HepG2 (cell line): ENCODE data around the gene CKS2. TPM values are rescaled to one million over a fixed set of nuclear protein-coding genes. Genes with fewer than 3 reads are reported as not detected.

Experiments used
- BRCA1 ChIP-seq: sonication (generic); formaldehyde crosslinking; IDR thresholded peaks from 2 replicates; pipeline ENCODE4 v1.4.0; 2020; ENCODE audit warnings: missing genetic modification reagents
- CHCHD3 ChIP-seq: sonication (generic); formaldehyde crosslinking; IDR thresholded peaks from 2 replicates; pipeline ENCODE4 v1.8.0; 2022; ENCODE audit warnings: mild to moderate bottlenecking, missing genetic modification reagents, moderate library complexity
- LCORL ChIP-seq, 2 experiments: fragments of 450-650 bp in 1 of 2; sonication (generic) in 1 of 2; formaldehyde crosslinking in 1 of 2; IDR thresholded peaks; 2 replicates each; pipeline versions ENCODE4 v1.5.0 to v1.6.1; 2017 to 2020; ENCODE audit warnings: antibody characterized with exemption in 1 of 2, missing genetic modification reagents in 1 of 2
- RBFOX2 ChIP-seq: fragments of 200-400 bp; formaldehyde crosslinking; IDR thresholded peaks from 2 replicates; pipeline ENCODE4 v1.6.1; 2017; ENCODE audit warnings: low read depth, mild to moderate bottlenecking, low read length
- REPIN1 ChIP-seq: sonication (generic); formaldehyde crosslinking; IDR thresholded peaks from 2 replicates; pipeline ENCODE4 v1.8.0; 2022; ENCODE audit warnings: missing genetic modification reagents, low read depth, mild to moderate bottlenecking, borderline replicate concordance
- SMARCC2 ChIP-seq: fragments of 450-650 bp; IDR thresholded peaks from 2 replicates; pipeline ENCODE4 v1.6.1; 2017; ENCODE audit warnings: antibody characterized with exemption, mild to moderate bottlenecking
- ZEB1 ChIP-seq: IDR thresholded peaks from 2 replicates; pipeline ENCODE4 v1.6.1; 2012; ENCODE audit warnings: mild to moderate bottlenecking, low read depth, inconsistent platforms; ENCODE audit not compliant: insufficient replicate concordance
- ZNF232 ChIP-seq: sonication (generic); formaldehyde crosslinking; IDR thresholded peaks from 2 replicates; pipeline ENCODE4 v1.4.0; 2020; ENCODE audit warnings: missing genetic modification reagents, borderline replicate concordance
- polyA plus RNA-seq, 8 experiments: library from polyadenylated mRNA; depleted of rRNA in 3 of 8; stranded (reverse) in 7 of 8; unstranded in 1 of 8; fragments of >200 nt; fragmentation: Illumina TruSeq in 4 of 8; extraction: Trizol in 4 of 8; gene quantifications; 2 replicates each; pipeline versions ENCODE4 v1.2.1 to v1.2.3, GENCODE V29; 2011 to 2016; ENCODE audit warnings: low read depth in 4 of 8, missing spikeins in 1 of 8, mixed read lengths in 1 of 8; ENCODE audit not compliant: insufficient read depth in 1 of 8
- total RNA-seq, 5 experiments: library from RNA; depleted of rRNA; stranded (reverse); fragments of >200 nt; fragmentation: Illumina TruSeq; extraction: Trizol; gene quantifications; 2 replicates each; pipeline ENCODE4 v1.2.3, GENCODE V29; 2016; ENCODE audit warnings: low read depth in 1 of 5
- TF ChIP-seq, protein P1 (sequence below): sonication (generic); formaldehyde crosslinking; IDR thresholded peaks from 2 replicates; pipeline ENCODE4 v1.4.0; 2020; ENCODE audit warnings: missing genetic modification reagents
- TF ChIP-seq, protein P2 (sequence below): sonication (generic); formaldehyde crosslinking; IDR thresholded peaks from 2 replicates; pipeline ENCODE4 v1.5.0; 2020; ENCODE audit warnings: missing genetic modification reagents, mild to moderate bottlenecking, borderline replicate concordance
- TF ChIP-seq, protein P3 (sequence below): sonication (generic); formaldehyde crosslinking; IDR thresholded peaks from 2 replicates; pipeline ENCODE4 v1.4.0; 2020; ENCODE audit warnings: missing genetic modification reagents
- TF ChIP-seq, protein P4 (sequence below): sonication (generic); formaldehyde crosslinking; IDR thresholded peaks from 2 replicates; pipeline ENCODE4 v1.4.0; 2020; ENCODE audit warnings: missing genetic modification reagents

The CKS2 gene
- total and polyA plus RNA-seq, 2 of the 13 experiments (the other 11 are each of a cell fraction or from before 2014, with no cell fraction given): 251 to 317 TPM

DNA sequence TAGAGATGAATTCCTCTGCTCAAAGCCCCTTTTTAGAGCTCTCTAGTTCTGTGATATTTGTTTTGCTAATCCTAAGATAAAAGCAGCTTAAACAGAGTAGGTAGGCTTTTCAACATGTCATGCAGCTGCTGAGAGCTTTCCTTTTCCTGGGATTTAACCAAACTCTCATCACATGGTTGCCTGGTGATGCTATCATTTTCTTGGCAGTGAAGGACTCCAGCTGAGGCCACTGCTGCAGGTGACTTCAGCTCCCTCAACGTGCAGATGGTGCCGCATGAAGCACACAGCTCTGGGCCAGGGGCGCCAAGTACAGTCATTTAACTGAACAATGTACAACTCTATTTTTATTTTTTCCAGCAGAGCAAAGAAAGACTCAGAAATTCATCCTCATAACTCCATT is 49.5 kb downstream of the CKS2 start (continued):
- TF ChIP-seq, protein P1, sequence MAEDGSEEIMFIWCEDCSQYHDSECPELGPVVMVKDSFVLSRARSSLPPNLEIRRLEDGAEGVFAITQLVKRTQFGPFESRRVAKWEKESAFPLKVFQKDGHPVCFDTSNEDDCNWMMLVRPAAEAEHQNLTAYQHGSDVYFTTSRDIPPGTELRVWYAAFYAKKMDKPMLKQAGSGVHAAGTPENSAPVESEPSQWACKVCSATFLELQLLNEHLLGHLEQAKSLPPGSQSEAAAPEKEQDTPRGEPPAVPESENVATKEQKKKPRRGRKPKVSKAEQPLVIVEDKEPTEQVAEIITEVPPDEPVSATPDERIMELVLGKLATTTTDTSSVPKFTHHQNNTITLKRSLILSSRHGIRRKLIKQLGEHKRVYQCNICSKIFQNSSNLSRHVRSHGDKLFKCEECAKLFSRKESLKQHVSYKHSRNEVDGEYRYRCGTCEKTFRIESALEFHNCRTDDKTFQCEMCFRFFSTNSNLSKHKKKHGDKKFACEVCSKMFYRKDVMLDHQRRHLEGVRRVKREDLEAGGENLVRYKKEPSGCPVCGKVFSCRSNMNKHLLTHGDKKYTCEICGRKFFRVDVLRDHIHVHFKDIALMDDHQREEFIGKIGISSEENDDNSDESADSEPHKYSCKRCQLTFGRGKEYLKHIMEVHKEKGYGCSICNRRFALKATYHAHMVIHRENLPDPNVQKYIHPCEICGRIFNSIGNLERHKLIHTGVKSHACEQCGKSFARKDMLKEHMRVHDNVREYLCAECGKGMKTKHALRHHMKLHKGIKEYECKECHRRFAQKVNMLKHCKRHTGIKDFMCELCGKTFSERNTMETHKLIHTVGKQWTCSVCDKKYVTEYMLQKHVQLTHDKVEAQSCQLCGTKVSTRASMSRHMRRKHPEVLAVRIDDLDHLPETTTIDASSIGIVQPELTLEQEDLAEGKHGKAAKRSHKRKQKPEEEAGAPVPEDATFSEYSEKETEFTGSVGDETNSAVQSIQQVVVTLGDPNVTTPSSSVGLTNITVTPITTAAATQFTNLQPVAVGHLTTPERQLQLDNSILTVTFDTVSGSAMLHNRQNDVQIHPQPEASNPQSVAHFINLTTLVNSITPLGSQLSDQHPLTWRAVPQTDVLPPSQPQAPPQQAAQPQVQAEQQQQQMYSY (CRISPR knock-in tag): no peak
- TF ChIP-seq LCORL (IDR thresholded peaks at IDR 0.05) (no peak), LCORL (CRISPR knock-in tag; IDR thresholded peaks at IDR 0.05) (no peak), ZNF232 (no peak), RBFOX2 (no peak), SMARCC2 (no peak), ZEB1 (no peak), CHCHD3 (no peak), REPIN1 (CRISPR knock-in tag) (no peak), BRCA1 (no peak)
- TF ChIP-seq, protein P2, sequence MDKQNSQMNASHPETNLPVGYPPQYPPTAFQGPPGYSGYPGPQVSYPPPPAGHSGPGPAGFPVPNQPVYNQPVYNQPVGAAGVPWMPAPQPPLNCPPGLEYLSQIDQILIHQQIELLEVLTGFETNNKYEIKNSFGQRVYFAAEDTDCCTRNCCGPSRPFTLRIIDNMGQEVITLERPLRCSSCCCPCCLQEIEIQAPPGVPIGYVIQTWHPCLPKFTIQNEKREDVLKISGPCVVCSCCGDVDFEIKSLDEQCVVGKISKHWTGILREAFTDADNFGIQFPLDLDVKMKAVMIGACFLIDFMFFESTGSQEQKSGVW (CRISPR knock-in tag): no peak
- TF ChIP-seq, protein P3, sequence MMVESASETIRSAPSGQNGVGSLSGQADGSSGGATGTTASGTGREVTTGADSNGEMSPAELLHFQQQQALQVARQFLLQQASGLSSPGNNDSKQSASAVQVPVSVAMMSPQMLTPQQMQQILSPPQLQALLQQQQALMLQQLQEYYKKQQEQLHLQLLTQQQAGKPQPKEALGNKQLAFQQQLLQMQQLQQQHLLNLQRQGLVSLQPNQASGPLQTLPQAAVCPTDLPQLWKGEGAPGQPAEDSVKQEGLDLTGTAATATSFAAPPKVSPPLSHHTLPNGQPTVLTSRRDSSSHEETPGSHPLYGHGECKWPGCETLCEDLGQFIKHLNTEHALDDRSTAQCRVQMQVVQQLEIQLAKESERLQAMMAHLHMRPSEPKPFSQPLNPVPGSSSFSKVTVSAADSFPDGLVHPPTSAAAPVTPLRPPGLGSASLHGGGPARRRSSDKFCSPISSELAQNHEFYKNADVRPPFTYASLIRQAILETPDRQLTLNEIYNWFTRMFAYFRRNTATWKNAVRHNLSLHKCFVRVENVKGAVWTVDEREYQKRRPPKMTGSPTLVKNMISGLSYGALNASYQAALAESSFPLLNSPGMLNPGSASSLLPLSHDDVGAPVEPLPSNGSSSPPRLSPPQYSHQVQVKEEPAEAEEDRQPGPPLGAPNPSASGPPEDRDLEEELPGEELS (CRISPR knock-in tag): no peak
- TF ChIP-seq, protein P4, sequence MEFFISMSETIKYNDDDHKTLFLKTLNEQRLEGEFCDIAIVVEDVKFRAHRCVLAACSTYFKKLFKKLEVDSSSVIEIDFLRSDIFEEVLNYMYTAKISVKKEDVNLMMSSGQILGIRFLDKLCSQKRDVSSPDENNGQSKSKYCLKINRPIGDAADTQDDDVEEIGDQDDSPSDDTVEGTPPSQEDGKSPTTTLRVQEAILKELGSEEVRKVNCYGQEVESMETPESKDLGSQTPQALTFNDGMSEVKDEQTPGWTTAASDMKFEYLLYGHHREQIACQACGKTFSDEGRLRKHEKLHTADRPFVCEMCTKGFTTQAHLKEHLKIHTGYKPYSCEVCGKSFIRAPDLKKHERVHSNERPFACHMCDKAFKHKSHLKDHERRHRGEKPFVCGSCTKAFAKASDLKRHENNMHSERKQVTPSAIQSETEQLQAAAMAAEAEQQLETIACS (CRISPR knock-in tag): no peak
